ENCODE measurements around the gene NRP1. TPM values are rescaled to one million over a fixed set of nuclear protein-coding genes. Genes with fewer than 3 reads are reported as not detected.

The NRP1 gene
- total RNA-seq, 2 donors from 2014 or later = 23.0 to 37.1 TPM

GRCh38 chr10:33129996-33130386 is 204.5 kb downstream of the NRP1 start:
- Histone ChIP-seq H3K4me1 (replicated peaks) (no peaks in the 10 kb centered on the region), H3K9me3 (no peaks in the 10 kb centered on the region), H3K27me3 (replicated peaks; ENCODE audit: insufficient read depth) (no peaks in the 10 kb centered on the region), H3K27ac (no peak overlapping the region), H3K36me3 (no peaks in the 10 kb centered on the region), H3K4me3 (no peak overlapping the region)
- intact Hi-C loops (cut with DNase I) = no loop called here
- no peak for DNase-seq (ENCODE audit: low spot score)
- 87% methylated on average over 5 of the region's 5 CpGs for WGBS
- TF ChIP-seq POLR2AphosphoS5 (IDR thresholded peaks at IDR 0.05) (no peak), POLR2A (IDR thresholded peaks at IDR 0.05) (no peak)
- TF ChIP-seq, protein P1, sequence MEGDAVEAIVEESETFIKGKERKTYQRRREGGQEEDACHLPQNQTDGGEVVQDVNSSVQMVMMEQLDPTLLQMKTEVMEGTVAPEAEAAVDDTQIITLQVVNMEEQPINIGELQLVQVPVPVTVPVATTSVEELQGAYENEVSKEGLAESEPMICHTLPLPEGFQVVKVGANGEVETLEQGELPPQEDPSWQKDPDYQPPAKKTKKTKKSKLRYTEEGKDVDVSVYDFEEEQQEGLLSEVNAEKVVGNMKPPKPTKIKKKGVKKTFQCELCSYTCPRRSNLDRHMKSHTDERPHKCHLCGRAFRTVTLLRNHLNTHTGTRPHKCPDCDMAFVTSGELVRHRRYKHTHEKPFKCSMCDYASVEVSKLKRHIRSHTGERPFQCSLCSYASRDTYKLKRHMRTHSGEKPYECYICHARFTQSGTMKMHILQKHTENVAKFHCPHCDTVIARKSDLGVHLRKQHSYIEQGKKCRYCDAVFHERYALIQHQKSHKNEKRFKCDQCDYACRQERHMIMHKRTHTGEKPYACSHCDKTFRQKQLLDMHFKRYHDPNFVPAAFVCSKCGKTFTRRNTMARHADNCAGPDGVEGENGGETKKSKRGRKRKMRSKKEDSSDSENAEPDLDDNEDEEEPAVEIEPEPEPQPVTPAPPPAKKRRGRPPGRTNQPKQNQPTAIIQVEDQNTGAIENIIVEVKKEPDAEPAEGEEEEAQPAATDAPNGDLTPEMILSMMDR (IDR thresholded peaks at IDR 0.05) = no peak

GRCh38 chr10:33129141-33129995 is 205.1 kb downstream of the NRP1 start:
- no peak overlapping the region for H3K4me3 ChIP-seq
- 81% methylated on average over 9 of the region's 10 CpGs for WGBS

DNA sequence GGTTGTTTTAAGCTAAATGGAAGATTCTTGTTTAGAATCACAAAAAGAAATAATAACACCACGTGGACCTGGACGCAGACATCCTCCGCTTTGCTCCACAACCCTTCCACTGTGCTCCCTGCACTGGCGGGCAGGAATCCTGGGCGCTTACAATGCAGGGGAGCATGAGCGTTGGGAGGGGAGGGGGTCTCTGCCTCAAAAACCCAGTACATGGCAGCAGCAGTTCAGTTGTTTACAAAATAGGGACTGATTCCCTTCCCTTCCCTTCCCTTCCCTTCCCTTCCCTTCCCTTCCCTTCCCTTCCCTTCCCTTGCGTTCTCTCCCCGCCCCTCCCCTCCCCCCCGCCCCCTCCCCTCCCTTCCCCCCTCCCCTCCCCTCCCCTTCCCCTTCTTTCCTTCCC is 206.8 kb downstream of the NRP1 start:
- 86% methylated on average over 9 of the region's 9 CpGs for WGBS

More at GRCh38 chr10:33129141-33129995, 205.1 kb downstream of the NRP1 start:
- intact Hi-C loops (cut with DNase I) = no loop called here
- Histone ChIP-seq H3K36me3 (no peaks in the 10 kb centered on the region), H3K9me3 (no peaks in the 10 kb centered on the region), H3K27ac (no peak overlapping the region), H3K27me3 (replicated peaks; ENCODE audit: insufficient read depth) (no peaks in the 10 kb centered on the region), H3K4me1 (replicated peaks) (no peaks in the 10 kb centered on the region)
- TF ChIP-seq POLR2A (IDR thresholded peaks at IDR 0.05) (no peak), POLR2AphosphoS5 (IDR thresholded peaks at IDR 0.05) (no peak)
- TF ChIP-seq, protein P1 (IDR thresholded peaks at IDR 0.05) = no peak
- no peak for DNase-seq (ENCODE audit: low spot score)

More for the DNA sequence above, 206.8 kb downstream of the NRP1 start:
- H3K27me3 ChIP-seq (replicated peaks; ENCODE audit: insufficient read depth) = no peaks in the 10 kb centered on the region
- no peaks in the 10 kb centered on the region for H3K36me3 ChIP-seq
- no peaks in the 10 kb centered on the region for H3K9me3 ChIP-seq
- no peaks in the 10 kb centered on the region for H3K4me1 ChIP-seq (replicated peaks)
- DNase-seq (ENCODE audit: low spot score) = no peak
- TF ChIP-seq, protein P1 (IDR thresholded peaks at IDR 0.05) = no peak
- TF ChIP-seq POLR2AphosphoS5 (IDR thresholded peaks at IDR 0.05) (no peak), POLR2A (IDR thresholded peaks at IDR 0.05) (no peak)
- H3K27ac ChIP-seq = no peak overlapping the region
- no peak overlapping the region for H3K4me3 ChIP-seq
- intact Hi-C loops (cut with DNase I) = no loop called here

Small RNA genes within 50 kb of the gene (small RNA-seq; reads per million reads assigned to genes)
- 0 reads per million in 2 donors for gene AL353600.1
- 0 reads per million in 2 donors for gene RN7SL398P
